Measurements from ENCODE around the gene LDAF1. TPM values are rescaled to one million over a fixed set of nuclear protein-coding genes. Genes with fewer than 3 reads are reported as not detected.

LDAF1 gene
- polyA plus RNA-seq, 1 donor from 2014 or later, result 29.7 TPM

DNA sequence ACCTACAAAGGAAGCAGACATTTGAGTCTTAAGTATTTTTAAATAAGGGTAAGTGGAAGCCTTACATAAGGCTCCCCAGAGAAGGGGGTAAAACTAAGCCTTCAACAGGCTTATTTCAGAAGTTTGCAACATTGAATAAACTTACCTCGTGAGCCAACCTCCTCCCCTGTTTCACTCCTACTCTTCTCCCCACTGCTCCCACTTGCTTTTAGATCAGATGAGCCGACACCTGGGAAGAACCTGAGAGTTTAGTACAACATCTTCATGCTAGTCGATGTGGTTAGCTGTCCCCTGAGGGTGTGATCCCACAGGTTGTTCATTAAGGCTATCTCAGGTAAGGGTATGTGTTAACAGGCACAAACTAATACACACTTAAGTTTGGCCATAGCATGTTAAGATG, 39.1 kb downstream of the LDAF1 start:
- no peak overlapping the region for H3K4me3 Mint-ChIP-seq

DNA sequence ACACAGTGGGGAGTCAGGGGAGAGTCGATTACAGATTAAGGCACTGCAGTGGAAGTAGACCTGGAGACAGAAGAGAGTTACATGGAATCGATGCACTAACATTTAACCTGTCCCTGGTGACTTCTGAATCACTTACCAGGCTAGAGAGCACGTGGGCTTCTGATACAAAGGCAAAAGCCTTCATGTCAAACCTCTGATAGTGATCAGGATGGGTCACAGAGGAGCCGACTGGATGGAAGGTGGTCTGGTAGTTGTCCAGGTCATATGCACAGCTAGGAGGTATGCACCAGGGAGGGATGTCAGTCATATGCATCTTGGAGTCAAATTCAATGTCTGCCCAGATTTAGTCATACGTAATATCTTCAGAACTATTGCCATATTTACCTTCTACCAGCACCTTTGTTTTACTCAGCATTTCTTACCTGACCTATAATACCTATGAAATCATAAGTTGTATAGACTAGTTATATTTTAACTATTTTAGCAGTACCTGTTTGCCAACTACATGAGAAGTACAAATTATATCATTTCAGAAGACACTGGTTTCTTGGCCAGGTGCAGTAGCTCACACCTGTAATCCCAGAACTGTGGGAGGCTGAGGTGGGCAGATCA, 41.2 kb downstream of the LDAF1 start:
- H3K36me3 Mint-ChIP-seq, result no peaks in the 10 kb centered on the region
- H3K4me1 Mint-ChIP-seq, result peaks cover 3 to 7% (median 7%) of the 10 kb centered on the region in 3 donors
- H3K9me3 Mint-ChIP-seq, result no peaks in the 10 kb centered on the region
- no peak overlapping the region for H3K27ac Mint-ChIP-seq
- H3K27me3 Mint-ChIP-seq, result peaks cover 18% of the 10 kb centered on the region
- no peak overlapping the region for H3K4me3 Mint-ChIP-seq

More for the DNA sequence above, 39.1 kb downstream of the LDAF1 start:
- no peak overlapping the region for H3K27ac Mint-ChIP-seq
- H3K36me3 Mint-ChIP-seq, result no peaks in the 10 kb centered on the region
- H3K27me3 Mint-ChIP-seq, result peaks cover 18% of the 10 kb centered on the region
- H3K9me3 Mint-ChIP-seq, result no peaks in the 10 kb centered on the region
- H3K4me1 Mint-ChIP-seq, result peaks cover 3 to 10% (median 8%) of the 10 kb centered on the region in 3 donors

DNA sequence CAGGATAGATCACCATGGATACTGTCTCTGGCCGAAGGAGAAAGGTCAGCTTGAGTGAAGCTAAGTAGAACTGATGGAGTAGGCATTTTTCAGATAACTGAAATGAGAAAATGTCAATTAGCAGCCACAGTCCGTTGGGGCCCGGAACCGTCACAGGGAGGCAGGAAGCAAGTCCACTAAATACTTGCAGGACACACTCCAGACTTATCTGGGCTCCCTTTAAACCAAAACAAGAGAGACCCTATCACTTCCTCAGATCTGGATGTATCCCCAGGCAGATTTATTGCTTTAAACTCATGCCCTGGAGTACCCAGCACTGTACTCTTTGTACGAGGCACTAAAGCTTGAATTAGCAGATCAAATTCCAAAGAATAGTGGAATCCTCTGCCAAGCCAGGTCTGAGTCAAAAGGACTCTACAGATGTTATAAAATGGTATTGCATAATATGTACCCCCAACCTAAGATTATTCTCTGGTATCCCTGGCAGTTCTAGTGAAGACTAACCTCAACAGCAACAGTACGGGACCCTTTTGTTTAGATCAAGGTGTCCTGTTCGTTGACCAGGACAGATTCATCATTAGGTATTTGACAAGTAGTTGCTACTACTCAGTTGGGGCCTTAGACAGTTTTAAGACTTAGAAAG, 44.8 kb downstream of the LDAF1 start:
- Mint-ChIP-seq H3K4me3 (no peak overlapping the region), H3K4me1 (no peaks in the 10 kb centered on the region), H3K27me3 (peaks cover 11% of the 10 kb centered on the region), H3K27ac (no peak overlapping the region), H3K36me3 (no peaks in the 10 kb centered on the region), H3K9me3 (no peaks in the 10 kb centered on the region)

DNA sequence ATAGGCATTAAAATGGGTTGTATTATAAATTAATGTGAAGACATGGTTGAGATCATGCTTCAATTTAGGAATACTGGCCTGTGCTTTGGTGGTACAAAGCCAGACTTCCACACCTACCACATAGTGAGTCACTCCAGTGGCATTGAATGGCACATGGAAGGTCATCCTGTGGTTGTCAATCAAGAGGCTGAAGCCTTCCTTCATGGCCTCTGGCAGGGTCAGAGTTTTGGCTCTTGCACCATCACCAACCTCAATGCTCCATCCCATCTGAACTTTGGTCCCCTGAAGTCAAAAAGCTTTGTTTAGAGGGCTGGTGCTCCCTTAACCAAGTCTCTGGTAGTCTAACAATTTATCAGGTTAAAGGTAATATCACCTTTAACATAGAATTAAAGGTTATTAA, 46.8 kb downstream of the LDAF1 start:
- H3K27ac Mint-ChIP-seq, result peak overlapping the region in 1 of 3 donors; percentile 21
- peaks cover 2% of the 10 kb centered on the region for H3K36me3 Mint-ChIP-seq
- H3K4me3 Mint-ChIP-seq, result no peak overlapping the region
- H3K27me3 Mint-ChIP-seq, result peaks cover 16% of the 10 kb centered on the region
- H3K9me3 Mint-ChIP-seq, result no peaks in the 10 kb centered on the region
- no peaks in the 10 kb centered on the region for H3K4me1 Mint-ChIP-seq

DNA sequence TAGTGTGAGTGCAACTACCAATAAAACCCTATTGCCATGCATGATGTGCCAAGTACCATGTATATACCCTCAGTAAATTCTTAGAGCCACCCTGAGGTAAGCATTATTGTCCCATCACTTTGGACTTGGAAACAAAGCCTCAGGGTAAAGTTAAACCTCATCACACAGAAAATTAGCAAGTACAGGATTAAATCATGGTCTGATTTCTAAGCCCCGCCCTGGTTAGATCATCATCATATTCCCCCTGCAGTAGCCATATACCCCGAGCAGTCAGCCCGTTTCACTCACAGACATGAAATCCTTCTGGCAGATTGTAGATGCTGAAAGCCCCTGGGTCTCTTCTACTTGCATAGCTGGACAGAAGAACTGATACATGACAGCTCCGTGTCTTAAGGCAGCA, 48.1 kb downstream of the LDAF1 start:
- H3K4me1 Mint-ChIP-seq, result no peaks in the 10 kb centered on the region
- no peak overlapping the region for H3K27ac Mint-ChIP-seq
- H3K9me3 Mint-ChIP-seq, result no peaks in the 10 kb centered on the region
- peaks cover 19% of the 10 kb centered on the region for H3K27me3 Mint-ChIP-seq
- H3K4me3 Mint-ChIP-seq, result no peak overlapping the region
- peaks cover 2% of the 10 kb centered on the region for H3K36me3 Mint-ChIP-seq

DNA sequence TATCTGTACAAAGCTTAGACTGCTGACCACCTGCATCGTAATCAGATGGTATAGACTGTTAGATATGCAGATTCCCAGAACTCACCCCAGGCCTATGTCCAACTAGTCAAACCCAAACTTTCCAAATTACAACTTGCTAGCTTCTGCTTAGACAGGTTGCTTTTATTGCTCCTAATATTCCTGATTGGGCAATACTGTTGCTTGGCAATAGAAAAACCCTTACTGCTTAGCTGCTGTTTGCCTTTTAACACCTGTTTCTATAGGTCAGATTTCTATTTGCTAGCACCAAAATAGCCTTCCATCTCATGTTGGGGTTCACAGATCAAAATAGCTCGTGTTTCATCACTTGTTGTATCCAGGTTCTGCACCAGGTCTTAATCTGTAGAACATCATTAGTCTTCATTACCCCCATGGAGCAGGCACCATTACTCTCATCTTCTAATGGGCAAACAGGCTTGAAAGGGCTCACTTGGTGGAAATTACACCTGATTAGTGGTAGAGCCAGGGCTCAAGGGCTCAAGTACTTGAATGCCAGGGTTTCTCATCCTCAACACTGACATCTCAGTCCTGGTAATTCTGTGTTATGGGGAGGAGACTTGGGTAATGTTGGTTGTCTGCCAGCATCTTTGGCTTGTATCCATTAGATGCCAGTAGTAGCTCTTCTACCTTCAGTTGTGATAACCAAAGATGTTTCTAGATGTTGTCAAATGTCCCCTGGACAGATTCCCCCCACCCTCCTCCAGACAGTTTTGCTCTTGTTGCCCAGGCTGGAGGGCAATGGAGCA, 50.2 kb downstream of the LDAF1 start:
- Mint-ChIP-seq H3K27ac (peak overlapping the region in 1 of 3 donors; percentile 37), H3K36me3 (peaks cover 2% of the 10 kb centered on the region), H3K4me3 (no peak overlapping the region), H3K27me3 (peaks cover 24% of the 10 kb centered on the region), H3K9me3 (no peaks in the 10 kb centered on the region), H3K4me1 (no peaks in the 10 kb centered on the region)

DNA sequence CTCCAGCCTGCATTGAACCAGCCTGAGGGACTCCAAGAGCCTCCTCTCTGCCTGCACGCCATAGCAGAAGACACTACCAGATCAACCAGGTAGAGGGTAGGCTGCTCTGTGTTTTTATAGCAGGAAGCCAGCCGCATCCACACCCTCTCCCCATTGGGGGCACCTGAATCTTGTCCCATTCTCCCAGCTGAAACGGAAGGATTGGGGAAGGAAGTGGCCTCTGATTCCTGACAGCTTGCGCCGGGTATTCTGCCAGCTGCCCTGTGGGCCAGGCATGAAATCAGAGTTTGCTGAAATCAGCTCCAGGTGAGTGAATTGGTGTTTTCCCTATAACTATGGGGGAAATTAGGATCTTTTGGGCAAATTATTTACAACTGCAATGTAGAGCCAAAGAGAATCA, 53.0 kb downstream of the LDAF1 start, which contains the start of gene ZP2:
ZP2 (minus strand) TSS at position 89 of the 400 bp plus-strand sequence; CDS start at position 62, 27 bp downstream.
- Mint-ChIP-seq H3K4me3 (no peak within 1 kb of the TSS), H3K27ac (no peak within 1 kb of the TSS), H3K27me3 (peaks cover 23% of the 10 kb centered on the region), H3K36me3 (peaks cover 4% of the 10 kb centered on the region), H3K4me1 (peaks cover 0 to 2% (median 0%) of the 10 kb centered on the region in 3 donors), H3K9me3 (peaks cover 0 to under 1% (median 0%) of the 10 kb centered on the region in 3 donors)

DNA sequence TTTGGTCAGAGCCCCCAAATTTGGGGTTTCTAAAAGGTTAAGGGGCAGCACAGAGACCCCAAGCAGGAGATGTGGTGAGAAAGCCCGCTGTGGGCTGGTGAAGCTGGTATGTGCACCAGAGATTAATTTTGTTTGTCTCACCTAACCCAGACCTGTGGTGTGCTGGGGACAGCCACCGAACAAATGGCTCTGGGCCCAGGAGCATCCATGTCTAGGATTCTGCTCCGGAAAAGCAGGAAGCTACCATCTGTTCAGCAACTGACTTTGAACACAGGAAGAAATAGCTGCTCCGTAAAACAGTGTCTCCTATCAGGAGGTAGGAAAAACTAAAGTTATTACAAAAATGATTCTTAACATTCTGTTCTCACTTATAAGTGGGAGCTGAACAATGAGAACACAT, 55.6 kb downstream of the LDAF1 start:
- Mint-ChIP-seq H3K36me3 (peaks cover 4% of the 10 kb centered on the region), H3K27me3 (peaks cover 26% of the 10 kb centered on the region), H3K4me1 (peaks cover 0 to 2% (median 0%) of the 10 kb centered on the region in 3 donors), H3K9me3 (peaks cover 0 to 2% (median 0%) of the 10 kb centered on the region in 3 donors), H3K27ac (no peak overlapping the region), H3K4me3 (no peak overlapping the region)

DNA sequence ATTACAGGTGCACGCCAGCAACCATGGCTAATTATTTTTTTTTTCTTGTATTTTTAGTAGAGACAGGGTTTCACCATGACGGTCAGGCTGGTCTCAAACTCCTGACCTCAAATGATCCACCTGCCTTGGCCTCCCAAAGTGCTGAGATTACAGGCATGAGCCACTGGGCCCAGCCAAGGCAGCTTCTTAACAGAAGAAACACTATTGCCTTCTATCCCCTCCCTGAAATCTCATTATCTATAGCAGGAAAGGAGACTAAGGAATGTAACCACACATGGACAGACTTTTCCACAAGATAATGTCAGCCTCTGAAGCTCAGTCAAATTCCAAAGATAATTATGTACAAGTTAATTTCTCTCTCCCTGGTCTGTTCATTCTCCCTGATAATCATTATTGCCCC, 58.6 kb downstream of the LDAF1 start:
- Mint-ChIP-seq H3K9me3 (peaks cover 0 to 2% (median 0%) of the 10 kb centered on the region in 3 donors), H3K36me3 (peaks cover 2% of the 10 kb centered on the region), H3K27me3 (peaks cover 19% of the 10 kb centered on the region), H3K4me3 (no peak overlapping the region), H3K27ac (no peak overlapping the region), H3K4me1 (peaks cover 0 to 2% (median 0%) of the 10 kb centered on the region in 3 donors)

DNA sequence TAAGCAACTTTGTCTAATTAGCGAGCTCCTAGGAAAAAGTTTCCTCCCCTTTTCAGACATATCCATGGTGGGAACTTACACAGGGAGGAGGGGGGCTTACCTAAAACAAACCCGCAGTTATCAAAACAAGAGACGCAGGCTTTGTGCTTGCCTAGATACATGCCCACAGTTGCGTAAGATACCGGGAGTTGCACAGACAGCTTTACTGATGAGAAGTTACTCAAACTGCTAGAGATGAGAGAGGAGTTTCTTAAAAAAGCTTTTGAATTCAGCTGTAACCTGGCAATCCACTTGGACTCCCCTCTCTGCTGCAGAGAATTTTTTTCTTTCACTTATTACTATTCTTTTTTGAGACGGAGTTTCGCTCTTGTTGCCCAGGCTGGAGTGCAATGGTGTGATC, 59.7 kb downstream of the LDAF1 start:
- Mint-ChIP-seq H3K27me3 (peaks cover 19% of the 10 kb centered on the region), H3K27ac (no peak overlapping the region), H3K9me3 (peaks cover 0 to 2% (median 0%) of the 10 kb centered on the region in 3 donors), H3K36me3 (peaks cover 2% of the 10 kb centered on the region), H3K4me3 (no peak overlapping the region), H3K4me1 (peaks cover 0 to 2% (median 0%) of the 10 kb centered on the region in 3 donors)

DNA sequence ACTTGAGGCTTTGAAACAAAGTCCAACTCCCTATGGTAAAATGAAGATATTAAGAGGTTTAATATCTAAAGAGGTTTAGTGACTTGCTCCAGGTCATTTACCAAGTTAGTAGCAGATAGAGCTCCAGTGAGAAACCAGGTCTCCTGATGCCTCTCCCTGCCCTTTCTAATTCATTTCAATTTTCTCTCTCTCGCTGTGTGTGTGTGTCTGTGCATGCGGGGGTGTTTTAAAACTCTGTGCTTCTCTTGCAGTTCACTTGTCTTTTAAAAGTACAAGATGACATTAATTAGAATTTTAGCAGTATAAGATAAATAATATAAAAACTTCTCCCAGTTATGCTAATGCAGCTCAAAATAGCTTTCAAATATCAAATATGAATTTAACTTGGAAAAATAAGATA, 61.1 kb downstream of the LDAF1 start:
- Mint-ChIP-seq H3K4me1 (peaks cover 0 to 2% (median 0%) of the 10 kb centered on the region in 3 donors), H3K27ac (no peak overlapping the region), H3K4me3 (no peak overlapping the region), H3K36me3 (peaks cover 2% of the 10 kb centered on the region), H3K27me3 (peaks cover 20% of the 10 kb centered on the region), H3K9me3 (peaks cover 0 to 2% (median 0%) of the 10 kb centered on the region in 3 donors)

DNA sequence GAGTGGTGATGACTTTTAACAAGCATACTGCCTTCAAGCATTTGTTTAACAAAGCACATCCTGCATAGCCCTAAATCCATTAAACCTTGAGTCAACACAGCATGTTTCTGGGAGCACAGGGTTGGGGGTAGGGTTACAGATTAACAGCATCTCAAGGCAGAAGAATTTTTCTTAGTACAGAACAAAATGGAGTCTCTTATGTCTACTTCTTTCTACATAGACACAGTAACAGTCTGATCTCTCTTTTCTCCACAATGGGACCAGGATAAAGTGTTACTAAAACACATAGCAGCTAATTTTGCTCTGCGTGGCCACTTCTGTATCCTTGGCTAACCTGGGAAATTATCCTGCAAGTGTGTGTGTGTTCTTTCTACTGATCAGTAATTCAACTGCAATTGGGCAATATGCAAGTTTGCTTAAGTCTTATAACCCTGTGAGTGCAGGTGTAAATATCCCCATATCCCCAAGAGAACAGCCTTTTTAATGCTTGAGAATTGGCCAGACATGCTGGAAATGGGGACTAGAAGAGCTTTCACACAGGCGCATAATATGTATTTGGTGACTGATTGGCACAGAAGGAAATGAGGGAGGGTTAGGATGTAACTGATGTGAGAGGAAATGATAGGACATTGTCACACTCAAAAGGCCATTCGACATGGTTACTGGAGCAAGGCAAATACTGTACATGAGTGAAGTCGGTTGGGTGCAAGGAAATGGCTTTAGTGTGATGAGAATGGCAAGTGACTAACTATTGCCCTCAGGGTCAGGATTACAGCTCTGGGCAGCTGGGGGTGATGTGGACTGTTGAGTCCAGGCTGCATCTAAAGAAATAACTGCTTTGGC, 64.2 kb downstream of the LDAF1 start:
- Mint-ChIP-seq H3K9me3 (no peaks in the 10 kb centered on the region), H3K36me3 (no peaks in the 10 kb centered on the region)

DNA sequence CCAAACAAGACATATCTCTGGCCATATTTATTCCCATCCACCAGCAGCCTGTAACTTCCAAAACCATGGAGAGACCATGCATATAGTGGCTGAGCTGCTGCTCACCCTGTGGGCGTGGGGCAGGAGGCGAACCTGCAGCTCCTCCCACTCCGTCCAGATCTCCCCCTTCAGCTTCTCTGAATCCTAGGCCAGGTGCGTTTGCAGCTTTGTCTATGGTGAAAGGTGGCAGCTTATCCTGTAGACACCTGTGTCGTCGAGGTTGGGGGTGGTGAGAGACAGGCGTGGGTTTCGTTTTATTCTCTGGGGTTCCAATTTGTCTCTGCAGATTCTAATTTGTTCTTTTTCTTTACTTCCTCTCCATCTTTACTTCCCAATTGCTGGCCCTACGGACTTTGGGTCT, 65.3 kb downstream of the LDAF1 start:
- no peaks in the 10 kb centered on the region for H3K36me3 Mint-ChIP-seq
- peaks cover 23% of the 10 kb centered on the region for H3K27me3 Mint-ChIP-seq
- no peak overlapping the region for H3K27ac Mint-ChIP-seq
- no peak overlapping the region for H3K4me3 Mint-ChIP-seq
- H3K4me1 Mint-ChIP-seq, result peaks cover 0 to 2% (median 0%) of the 10 kb centered on the region in 3 donors
- no peaks in the 10 kb centered on the region for H3K9me3 Mint-ChIP-seq

More for the DNA sequence above, 64.2 kb downstream of the LDAF1 start:
- Mint-ChIP-seq H3K4me3 (no peak overlapping the region), H3K27ac (no peak overlapping the region), H3K27me3 (peaks cover 21% of the 10 kb centered on the region), H3K4me1 (peaks cover 0 to 2% (median 0%) of the 10 kb centered on the region in 3 donors)

DNA sequence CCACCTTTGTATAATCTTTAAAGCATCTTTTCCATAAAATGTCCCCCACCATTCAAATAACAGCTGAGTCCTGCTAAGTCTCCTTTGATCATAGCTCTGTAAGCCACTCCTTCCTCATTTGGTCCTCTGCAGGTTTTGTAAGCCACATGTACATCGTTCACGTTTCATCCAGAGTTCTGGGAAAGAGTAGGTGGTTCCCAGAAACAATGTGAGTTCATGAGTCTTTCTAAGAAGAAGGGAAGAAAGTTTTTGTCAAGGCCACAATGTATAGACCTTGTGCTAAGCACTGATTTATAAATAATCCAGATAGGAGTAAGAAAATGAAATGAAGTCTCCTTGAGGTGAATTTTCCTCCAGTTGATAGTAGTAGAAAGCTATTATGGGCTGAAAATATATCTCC, 66.3 kb downstream of the LDAF1 start:
- Mint-ChIP-seq H3K27me3 (peaks cover 26% of the 10 kb centered on the region), H3K4me1 (peaks cover 0 to 2% (median 0%) of the 10 kb centered on the region in 3 donors), H3K9me3 (no peaks in the 10 kb centered on the region), H3K36me3 (no peaks in the 10 kb centered on the region), H3K4me3 (no peak overlapping the region), H3K27ac (no peak overlapping the region)

All from IgD-negative memory B cell (primary cell).